H1 (cell line): ENCODE data around the gene HMX1. TPM values are rescaled to one million over a fixed set of nuclear protein-coding genes. Genes with fewer than 3 reads are reported as not detected.

Experiments
- CTCF ChIA-PET: fragments of 300-600 bp; sonication (Branson Sonifier 250); formaldehyde crosslinking; loops from one replicate; lab custom pipeline; 2021; ENCODE audit not compliant: partially characterized antibody; lab: Charles Lee
- POLR2A ChIA-PET: fragments of 300-600 bp; sonication (Branson Sonifier 250); formaldehyde crosslinking; loops from one replicate; lab custom pipeline; 2021; ENCODE audit warnings: inconsistent platforms; ENCODE audit not compliant: partially characterized antibody; lab: Charles Lee
- DNase-seq, 2 experiments: peaks; one replicate each; pipeline versions ENCODE4 v3.0.0 to v3.0.0-alpha.2; 2010 to 2022; ENCODE audit warnings: low spot score in 2 of 2, low read depth in 1 of 2, mixed read lengths in 1 of 2
- FAIRE-seq: peaks from 2 replicates; lab custom pipeline; 2011; peaks lifted over from hg19 to GRCh38; lab: Jason Lieb, UNC
- H2AFZ ChIP-seq: 2 replicates; pipeline ENCODE4 v1.8.1; 2012; ENCODE audit warnings: low read length, inconsistent platforms
- H2AK5ac ChIP-seq: 2 replicates; pipeline ENCODE4 v1.6.1; 2013; ENCODE audit warnings: low read depth, low read length
- H2BK120ac ChIP-seq: replicated peaks from 2 replicates; pipeline ENCODE3; 2013; ENCODE audit warnings: low read depth, low read length, inconsistent platforms
- H2BK12ac ChIP-seq: 2 replicates; pipeline ENCODE4 v1.6.1; 2013; ENCODE audit warnings: low read depth, low read length
- H2BK15ac ChIP-seq: 2 replicates; pipeline ENCODE4 v1.6.1; 2013; ENCODE audit warnings: low read length
- H2BK20ac ChIP-seq: 2 replicates; pipeline ENCODE4 v1.6.1; 2013; ENCODE audit warnings: low read length
- H2BK5ac ChIP-seq: 2 replicates; pipeline ENCODE4 v1.6.1; 2013; ENCODE audit warnings: low read depth, low read length
- H3K14ac ChIP-seq: 2 replicates; pipeline ENCODE4 v1.6.1; 2013; ENCODE audit warnings: inconsistent platforms; ENCODE audit not compliant: insufficient read length
- H3K18ac ChIP-seq: 2 replicates; pipeline ENCODE4 v1.6.1; 2013; ENCODE audit warnings: low read length; ENCODE audit errors: extremely low read depth
- H3K23ac ChIP-seq: 2 replicates; pipeline ENCODE4 v1.6.1; 2013; ENCODE audit warnings: inconsistent platforms; ENCODE audit not compliant: insufficient read length
- H3K23me2 ChIP-seq: 2 replicates; pipeline ENCODE4 v1.6.1; 2013; ENCODE audit warnings: low read depth, low read length
- H3K27ac ChIP-seq: 2 replicates; pipeline ENCODE4 v1.6.1; 2011; ENCODE audit warnings: low read depth, low read length, inconsistent platforms
- H3K27me3 ChIP-seq, 4 experiments: replicated peaks in 1 of 4; 1 replicate in 1 of 4; 2 replicates in 3 of 4; pipeline versions ENCODE4 v1.6.1 to v1.8.1; 2011 to 2013; ENCODE audit warnings: low read length in 3 of 4, mild to moderate bottlenecking in 3 of 4, inconsistent platforms in 2 of 4, mixed read lengths in 2 of 4, moderate library complexity in 1 of 4; ENCODE audit not compliant: control insufficient read depth in 3 of 4, insufficient read depth in 3 of 4; ENCODE audit errors: extremely low read depth in 1 of 4
- H3K36me3 ChIP-seq, 4 experiments: 2 replicates each; pipeline versions ENCODE4 v1.6.1 to v1.8.1; 2011 to 2013; ENCODE audit warnings: mild to moderate bottlenecking in 4 of 4, low read length in 3 of 4, moderate library complexity in 2 of 4, control low read depth in 1 of 4, inconsistent platforms in 1 of 4; ENCODE audit not compliant: insufficient read depth in 4 of 4, control insufficient read depth in 2 of 4
- H3K4ac ChIP-seq: replicated peaks from 2 replicates; pipeline ENCODE3; 2013; ENCODE audit warnings: low read length, low read depth, mixed read lengths, inconsistent platforms; ENCODE audit not compliant: insufficient read length
- H3K4me1 ChIP-seq, 4 experiments: replicated peaks in 1 of 4; 1 replicate in 1 of 4; 2 replicates in 3 of 4; pipeline versions ENCODE4 v1.6.1 to v1.8.1; 2011 to 2013; ENCODE audit warnings: low read length in 3 of 4, inconsistent platforms in 2 of 4, mixed read lengths in 1 of 4; ENCODE audit not compliant: insufficient read depth in 4 of 4, control insufficient read depth in 3 of 4
- H3K4me2 ChIP-seq, 2 experiments: 2 replicates each; pipeline versions ENCODE4 v1.6.1 to v1.8.1; 2011 to 2013; ENCODE audit warnings: low read depth in 2 of 2, low read length in 2 of 2, control low read depth in 1 of 2, inconsistent platforms in 1 of 2, mild to moderate bottlenecking in 1 of 2; ENCODE audit not compliant: insufficient read depth in 1 of 2
- H3K4me3 ChIP-seq, 4 experiments: fragments of 200-600, 300-600 bp in 1 of 4; sonication (generic), shearing (Covaris generic), sonication (Bioruptor Twin) in 1 of 4; 2 replicates each; pipeline versions ENCODE4 v1.5.1 to v1.8.1; 2011 to 2016; ENCODE audit warnings: low read length in 4 of 4, low read depth in 3 of 4, control low read depth in 2 of 4, inconsistent platforms in 2 of 4, mild to moderate bottlenecking in 2 of 4, mixed read lengths in 1 of 4, moderate library complexity in 1 of 4; ENCODE audit not compliant: insufficient read depth in 2 of 4; ENCODE audit errors: extremely low read depth in 1 of 4
- H3K56ac ChIP-seq: replicated peaks from 2 replicates; pipeline ENCODE3; 2013; ENCODE audit warnings: low read depth, mild to moderate bottlenecking, mixed read lengths, low read length, inconsistent platforms; ENCODE audit not compliant: insufficient read length
- H3K79me1 ChIP-seq: 2 replicates; pipeline ENCODE4 v1.6.1; 2013; ENCODE audit warnings: low read depth, low read length, control low read depth
- H3K79me2 ChIP-seq, 2 experiments: 2 replicates each; pipeline versions ENCODE4 v1.6.1 to v1.8.1; 2012 to 2013; ENCODE audit warnings: low read length in 2 of 2, mild to moderate bottlenecking in 2 of 2, inconsistent platforms in 1 of 2; ENCODE audit not compliant: insufficient read depth in 2 of 2, control insufficient read depth in 1 of 2
- H3K9ac ChIP-seq, 4 experiments: replicated peaks in 1 of 4; 1 replicate in 1 of 4; 2 replicates in 3 of 4; pipeline versions ENCODE4 v1.6.1 to v1.8.1; 2011 to 2013; ENCODE audit warnings: low read depth in 3 of 4, low read length in 3 of 4, control low read depth in 2 of 4, mild to moderate bottlenecking in 2 of 4, moderate library complexity in 2 of 4, inconsistent platforms in 1 of 4; ENCODE audit errors: extremely low read depth in 1 of 4
- H3K9me3 ChIP-seq, 2 experiments: 2 replicates each; pipeline versions ENCODE4 v1.6.1 to v1.8.1; 2012 to 2013; ENCODE audit warnings: mild to moderate bottlenecking in 2 of 2, moderate library complexity in 2 of 2, control low read depth in 1 of 2, inconsistent platforms in 1 of 2, low read depth in 1 of 2, low read length in 1 of 2, mixed read lengths in 1 of 2; ENCODE audit not compliant: insufficient read depth in 2 of 2
- H4K20me1 ChIP-seq, 2 experiments: replicated peaks in 1 of 2; 2 replicates each; pipeline versions ENCODE3 to v1.8.1; 2011 to 2013; ENCODE audit warnings: inconsistent platforms in 2 of 2, low read length in 2 of 2, mild to moderate bottlenecking in 1 of 2; ENCODE audit not compliant: insufficient read depth in 2 of 2, control insufficient read depth in 1 of 2
- H4K5ac ChIP-seq: 2 replicates; pipeline ENCODE4 v1.6.1; 2013; ENCODE audit warnings: low read length, low read depth, mixed read lengths, inconsistent platforms; ENCODE audit not compliant: insufficient read length
- H4K8ac ChIP-seq: 2 replicates; pipeline ENCODE4 v1.8.0; 2013; ENCODE audit warnings: mild to moderate bottlenecking, moderate library complexity, low read length, inconsistent platforms; ENCODE audit not compliant: insufficient read depth; ENCODE audit errors: extremely low read depth
- H4K91ac ChIP-seq: replicated peaks from 2 replicates; pipeline ENCODE3; 2013; ENCODE audit warnings: low read length, mixed read lengths, inconsistent platforms; ENCODE audit not compliant: insufficient read length
- CBX8 ChIP-seq: fragments of 300-800, 300-1000 bp; sonication (generic); IDR thresholded peaks from 2 replicates; pipeline ENCODE4 v1.7.1; 2016; ENCODE audit warnings: low read depth, low read length, borderline replicate concordance
- CTBP2 ChIP-seq: IDR thresholded peaks from 2 replicates; pipeline ENCODE4 v1.7.0; 2011; ENCODE audit warnings: borderline replicate concordance, mild to moderate bottlenecking, moderate library complexity, mixed read lengths, low read length; ENCODE audit not compliant: insufficient read depth, insufficient read length
- EZH2 ChIP-seq: fragments of 200-600 bp; sonication (generic); IDR thresholded peaks from 2 replicates; pipeline ENCODE4 v1.7.1; 2012; ENCODE audit warnings: low read depth, mild to moderate bottlenecking, moderate library complexity, low read length, inconsistent platforms; ENCODE audit not compliant: severe bottlenecking
- HDAC6 ChIP-seq: IDR thresholded peaks from one replicate; pipeline ENCODE4 v1.7.1; 2012; ENCODE audit warnings: low read depth, mild to moderate bottlenecking, inconsistent platforms, low read length, moderate library complexity
- NRF1 ChIP-seq: IDR thresholded peaks from 2 replicates; pipeline ENCODE4 v1.6.1; 2011; ENCODE audit warnings: mild to moderate bottlenecking, low read depth, low read length, improper control_type of control experiment
- POLR2AphosphoS5 ChIP-seq: IDR thresholded peaks from 2 replicates; pipeline ENCODE4 v1.6.1; 2011; ENCODE audit warnings: low read depth, low read length
- RNF2 ChIP-seq: fragments of 200-900, 300-1000 bp; sonication (generic); IDR thresholded peaks from 2 replicates; pipeline ENCODE4 v1.7.1; 2016; ENCODE audit warnings: borderline replicate concordance, low read depth, mild to moderate bottlenecking, antibody characterized with exemption, low read length; ENCODE audit not compliant: poor library complexity, severe bottlenecking; ENCODE audit errors: missing control alignments
- SUZ12 ChIP-seq: fragments of 200-600 bp; sonication (generic); IDR thresholded peaks from 2 replicates; pipeline ENCODE4 v1.6.1; 2012; ENCODE audit warnings: mild to moderate bottlenecking, inconsistent platforms, low read length, moderate library complexity, mixed read lengths
- TAF1 ChIP-seq: IDR thresholded peaks from 2 replicates; pipeline ENCODE4 v1.6.1; 2011; ENCODE audit warnings: mild to moderate bottlenecking, low read depth, low read length
- WGBS, 2 experiments: shearing (Covaris generic) in 1 of 2; methylation state at CpG; one replicate each; pipeline versions ENCODE4 v1.1.6 to v1.1.7; 2013 to 2015; ENCODE audit warnings: low lambda C conversion rate in 2 of 2, mixed read lengths in 2 of 2, inconsistent platforms in 1 of 2, low coverage in 1 of 2, missing lambda C conversion rate in 1 of 2; ENCODE audit not compliant: insufficient replicate concordance in 2 of 2, insufficient coverage in 1 of 2, insufficient read length in 1 of 2; ENCODE audit errors: extremely low coverage in 1 of 2, missing lambda C conversion rate in 1 of 2; 5-methylcytosine and 5-hydroxymethylcytosine counted together
- polyA plus RNA-seq, 7 experiments: library from polyadenylated mRNA; depleted of rRNA in 3 of 7; stranded (reverse) in 5 of 7; unstranded in 2 of 7; fragments of >200 nt in 5 of 7; fragments of 200-250 nt in 2 of 7; gene quantifications; 1 replicate in 5 of 7; 2 replicates in 1 of 7; 4 replicates in 1 of 7; pipeline versions ENCODE4 v1.2.1 to v1.2.3, GENCODE V29; 2011 to 2013; ENCODE audit warnings: missing spikeins in 2 of 7, mixed read lengths in 2 of 7
- total RNA-seq: library from RNA; stranded (reverse); fragmentation: NEBNext Ultra II Directional; extraction: Animal tissue kit (Norgen Biotek cat#: 25700); gene quantifications from 2 replicates; pipeline ENCODE4 v1.2.1, GENCODE V29; 2021

Gene HMX1
- total and polyA plus RNA-seq, 2 of the 8 experiments (the other 6 are each of a cell fraction or from before 2014, with no cell fraction given), result 0.26 TPM; not detected in 1

- H3K4me3 ChIP-seq, result no peak overlapping the region
- no peaks in the 10 kb centered on the region for H3K79me2 ChIP-seq
- no peak overlapping the region for H3K56ac ChIP-seq
- H3K4me2 ChIP-seq, result no peak overlapping the region; a peak in 1 of 4 replicates
- peaks cover 0 to 3% of the 10 kb centered on the region in 2 experiments; a peak in 1 of 4 replicates for H3K9me3 ChIP-seq
- peaks cover 2% of the 10 kb centered on the region for H3K23me2 ChIP-seq
- no peak overlapping the region for H3K14ac ChIP-seq
- H3K36me3 ChIP-seq, result peaks cover 0 to 18% (median 0%) of the 10 kb centered on the region in 4 experiments; a peak in 1 of 8 replicates
- POLR2A ChIA-PET, result interaction anchor here (0.7 to 1.6 kb wide), 4 partner anchors 12 to 84 kb away, joined by 3 to 4 read pairs (median 4); no protein-coding TSS in a partner anchor
- H4K5ac ChIP-seq, result no peak overlapping the region
- H3K18ac ChIP-seq, result no peak overlapping the region
- H3K79me1 ChIP-seq, result no peaks in the 10 kb centered on the region
- no peak overlapping the region for H3K4ac ChIP-seq
- H2BK120ac ChIP-seq, result no peak overlapping the region
- no peak overlapping the region; the same call in 1 of the 2 replicates for H4K8ac ChIP-seq
- no peak overlapping the region for H3K9ac ChIP-seq
- H3K27ac ChIP-seq, result no peak overlapping the region
- H2AFZ ChIP-seq, result no peak overlapping the region
- H3K4me1 ChIP-seq, result peaks cover 0 to 20% (median 10%) of the 10 kb centered on the region in 4 experiments; a peak in 6 of 7 replicates
- WGBS, 2 experiments, result 32% methylated on average over 16 of the region's 16 CpGs; no CpG with 5 or more reads in 1 of the 2 experiments
- H2BK5ac ChIP-seq, result no peak overlapping the region
- peaks cover 97 to 99% (median 97%) of the 10 kb centered on the region in 4 experiments for H3K27me3 ChIP-seq
- peaks cover 43 to 44% of the 10 kb centered on the region in 2 experiments for H4K20me1 ChIP-seq
- FAIRE-seq, result no peak
- peak overlapping the region; percentile 91; the same call in 1 of the 2 replicates for H2BK12ac ChIP-seq
- peak overlapping the region; percentile 4 for H4K91ac ChIP-seq
- DNase-seq, result no peak
- TF ChIP-seq CBX8 (0 out of 2 replicates have a peak, but pooled peaks have one; percentile 24), SUZ12 (peak; percentile 26), NRF1 (no peak), EZH2 (peak; percentile 67), TAF1 (no peak), POLR2AphosphoS5 (no peak), CTBP2 (peak; percentile 22), RNF2 (peak; percentile 60), HDAC6 (no peak)
- H2BK15ac ChIP-seq, result peak overlapping the region; percentile 92; the same call in 1 of the 2 replicates
- H3K23ac ChIP-seq, result no peak overlapping the region
- no peak overlapping the region for H2AK5ac ChIP-seq
- CTCF ChIA-PET, result interaction anchor here (0.7 to 2.4 kb wide), 8 partner anchors 11 to 181 kb away, joined by 3 to 8 read pairs (median 4); no protein-coding TSS in a partner anchor
- peak overlapping the region; percentile 48; the same call in 1 of the 2 replicates for H2BK20ac ChIP-seq
These were observed 2.4 kb downstream of the HMX1 start for GRCh38 chr4:8869002-8869897.
